ENCODE results near the gene CCNA1.

CCNA1 gene

GRCh38 chr13:36432106-36432544, at the start of gene CCNA1:
CCNA1 (plus strand) TSS chr13:36432495; CDS start chr13:36433057, 562 bp downstream.
- no peak for DNase-seq (ENCODE audit: low spot score)

GRCh38 chr13:36385489-36385888, 46.8 kb upstream of the CCNA1 start:
- DNase-seq (ENCODE audit: low spot score), result no peak

GRCh38 chr13:36395280-36395679, 37.0 kb upstream of the CCNA1 start:
- DNase-seq (ENCODE audit: low spot score), result peak; percentile 85

DNA sequence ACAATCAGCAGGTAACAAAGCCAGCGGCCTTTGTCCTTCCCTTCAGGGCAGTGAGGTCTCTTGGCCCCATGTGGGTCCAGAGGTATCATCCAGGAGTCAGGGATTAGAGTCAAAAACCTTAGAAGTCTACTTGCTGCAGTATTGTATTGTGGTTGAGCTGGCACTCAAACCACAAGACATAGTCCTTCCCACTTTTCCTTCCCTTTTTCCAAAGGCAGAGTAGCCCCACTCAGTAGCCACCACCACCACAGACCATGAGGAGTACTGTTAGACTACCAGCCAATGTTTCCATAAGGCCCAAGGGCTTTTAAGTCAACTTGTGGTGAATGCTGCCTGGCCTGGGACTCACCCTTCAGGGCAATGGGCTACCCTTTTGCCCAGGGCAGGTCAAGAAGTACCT, 27.1 kb upstream of the CCNA1 start:
- DNase-seq (ENCODE audit: low spot score), result no peak

- no peak for DNase-seq (ENCODE audit: low spot score)
Observed at GRCh38 chr13:36412736-36413135, 19.6 kb upstream of the CCNA1 start.

GRCh38 chr13:36413161-36413560, 19.1 kb upstream of the CCNA1 start:
- no peak for DNase-seq (ENCODE audit: low spot score)

GRCh38 chr13:36414461-36414860, 17.8 kb upstream of the CCNA1 start:
- no peak for DNase-seq (ENCODE audit: low spot score)

DNA sequence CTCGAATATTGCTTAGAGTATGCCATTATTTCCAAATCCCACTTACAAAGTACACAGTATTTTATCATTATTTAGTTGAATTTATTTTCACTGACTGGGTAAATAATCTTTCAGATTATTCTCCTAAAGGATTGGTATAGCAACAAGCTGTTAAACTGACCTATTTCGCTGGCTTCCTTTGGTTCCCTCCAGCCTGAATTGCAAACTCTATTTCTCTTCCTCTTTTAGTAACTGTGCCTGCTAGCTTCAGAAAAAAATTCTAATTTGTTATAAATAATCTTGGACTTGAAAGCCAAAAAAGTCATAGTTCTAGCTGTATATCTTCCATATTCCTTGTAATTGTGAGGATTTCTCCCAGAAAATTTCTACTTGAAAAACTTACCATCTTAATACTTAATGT, 15.0 kb upstream of the CCNA1 start:
- no peak for DNase-seq (ENCODE audit: low spot score)

DNA sequence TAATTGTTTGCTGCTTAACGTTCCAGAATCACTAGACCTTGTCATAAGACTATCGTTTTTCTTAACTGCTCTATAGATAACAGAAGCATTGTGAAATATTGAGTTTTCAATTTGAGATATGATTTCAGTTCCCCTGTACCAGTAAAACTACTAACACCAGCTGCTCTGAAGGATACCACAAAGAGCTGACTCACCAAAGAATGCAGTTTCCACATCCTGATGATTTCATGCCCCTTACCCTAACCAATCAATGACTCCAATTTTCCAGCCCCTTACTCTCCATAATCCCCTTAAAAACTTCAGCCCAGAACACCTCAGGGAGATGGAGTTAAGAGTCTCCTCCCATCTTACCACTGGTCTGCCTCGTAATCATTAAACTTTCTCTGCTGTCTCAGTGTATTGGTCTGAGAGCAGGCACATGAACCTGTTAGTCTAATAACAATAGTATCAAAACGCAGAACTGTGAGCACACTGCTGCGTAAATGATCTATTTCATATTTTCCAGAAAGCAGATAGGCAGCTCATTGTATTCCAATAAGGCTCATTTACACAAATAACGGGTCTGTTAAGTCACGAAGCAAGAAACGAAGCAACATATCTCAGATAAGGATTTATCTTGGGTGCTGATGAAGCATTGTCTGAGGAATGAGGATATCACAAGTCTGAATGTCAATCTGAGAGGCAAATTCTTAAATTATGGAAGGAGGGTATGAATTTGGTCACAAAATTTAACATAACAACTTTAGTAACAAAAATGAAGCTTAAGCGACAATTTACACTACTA, 14.1 kb upstream of the CCNA1 start:
- DNase-seq (ENCODE audit: low spot score), result peak; percentile 28

- peak; percentile 85 for DNase-seq (ENCODE audit: low spot score)
Observed at GRCh38 chr13:36420437-36420891, 11.8 kb upstream of the CCNA1 start.

- DNase-seq (ENCODE audit: low spot score), result no peak
Observed at GRCh38 chr13:36421447-36421846, 10.8 kb upstream of the CCNA1 start.

DNA sequence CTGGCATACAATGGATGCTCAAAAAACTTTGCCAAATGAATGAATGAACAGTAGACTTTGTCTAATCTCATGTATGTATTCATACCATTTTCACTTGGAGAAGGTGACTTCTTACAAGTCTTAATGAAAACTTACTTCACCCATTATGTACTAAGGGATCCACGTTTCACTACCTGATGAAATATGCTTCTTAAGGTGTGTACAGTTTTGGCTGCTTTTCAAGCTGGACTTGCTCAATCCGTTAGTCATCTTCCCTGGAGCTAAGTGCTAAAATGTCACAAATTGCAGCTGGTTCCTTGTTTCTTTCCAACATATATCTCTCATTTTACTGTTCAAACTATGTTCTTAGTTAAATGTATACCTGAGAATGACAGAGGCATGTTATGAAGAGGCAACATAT, 4.2 kb upstream of the CCNA1 start:
- no peak for DNase-seq (ENCODE audit: low spot score)

GRCh38 chr13:36430247-36431203, 1.8 kb upstream of the CCNA1 start:
- DNase-seq (ENCODE audit: low spot score), result no peak

GRCh38 chr13:36431204-36432105, 840 bp upstream of the CCNA1 start:
- DNase-seq (ENCODE audit: low spot score), result no peak

DNA sequence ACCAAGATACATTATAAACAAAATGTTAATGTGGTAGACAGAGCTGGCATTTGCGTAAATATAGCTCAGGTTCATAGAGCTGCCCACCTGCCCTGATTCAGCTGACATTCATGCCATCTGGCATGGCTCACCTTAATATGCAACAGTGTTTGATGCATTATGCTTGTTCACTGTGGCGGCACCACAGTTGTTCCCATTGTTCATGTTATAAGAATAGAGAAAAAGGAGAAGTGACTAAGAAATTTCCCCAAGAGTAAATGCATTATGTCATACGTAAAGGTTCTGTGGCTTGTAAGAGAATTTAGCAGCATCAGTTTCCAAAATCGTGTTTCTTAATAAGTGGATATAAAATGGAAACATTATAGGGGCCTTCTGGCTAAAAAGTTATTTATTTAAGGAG, 4.5 kb downstream of the CCNA1 start:
- DNase-seq (ENCODE audit: low spot score), result no peak

DNA sequence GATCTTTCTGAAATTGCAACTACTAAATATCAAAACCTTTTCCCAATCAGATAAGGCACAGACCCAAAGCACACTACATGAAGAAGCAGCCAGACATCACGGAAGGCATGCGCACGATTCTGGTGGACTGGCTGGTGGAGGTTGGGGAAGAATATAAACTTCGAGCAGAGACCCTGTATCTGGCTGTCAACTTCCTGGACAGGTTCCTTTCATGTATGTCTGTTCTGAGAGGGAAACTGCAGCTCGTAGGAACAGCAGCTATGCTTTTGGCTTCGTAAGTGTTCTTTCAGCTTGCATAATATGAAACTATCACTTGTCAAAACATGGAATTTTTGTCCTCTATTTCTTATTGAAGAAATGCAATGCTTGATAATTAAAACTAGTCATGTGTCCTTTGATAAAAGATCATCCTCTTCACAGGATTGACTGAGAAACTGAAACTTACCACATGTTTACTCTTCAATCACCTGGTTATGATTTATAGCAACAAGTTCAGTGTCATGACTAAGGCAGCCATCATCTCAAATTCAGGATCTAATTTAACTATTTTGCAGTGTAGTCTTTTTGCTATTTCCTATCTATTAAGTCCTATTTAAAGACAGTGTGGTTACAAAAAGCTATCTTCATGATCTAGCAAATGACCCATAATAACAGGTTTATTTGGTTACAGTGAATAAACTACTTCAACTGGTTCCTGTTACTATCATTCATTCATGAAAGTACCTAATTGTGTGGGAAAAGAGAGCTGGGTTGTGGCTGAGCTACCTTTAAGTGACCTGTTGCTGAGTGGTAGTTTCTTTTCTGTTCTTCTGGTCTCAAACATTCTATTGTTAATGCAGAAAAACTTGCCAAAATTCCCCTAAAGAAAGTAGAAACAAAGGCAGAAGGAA, 6.5 kb downstream of the CCNA1 start:
- no peak for DNase-seq (ENCODE audit: low spot score)

DNA sequence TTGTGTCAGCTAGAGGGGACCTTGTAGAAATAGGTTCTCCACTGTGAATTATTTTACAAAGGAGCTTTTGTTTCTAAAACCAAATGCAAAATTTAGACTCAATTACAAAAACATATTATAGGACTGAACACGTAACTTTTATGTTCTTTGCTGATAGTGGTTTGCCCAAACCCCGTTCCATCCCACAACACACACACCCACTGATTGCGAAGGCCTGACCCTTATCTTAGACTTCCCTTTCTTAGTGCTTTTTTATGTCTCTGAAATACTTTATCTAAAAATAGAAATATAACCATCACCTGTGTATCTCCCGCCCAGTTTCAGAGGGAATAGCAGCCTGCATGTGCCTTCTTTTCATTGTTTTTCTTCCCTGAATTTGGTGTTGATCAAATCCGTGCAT, 13.0 kb downstream of the CCNA1 start:
- DNase-seq (ENCODE audit: low spot score), result no peak

DNA sequence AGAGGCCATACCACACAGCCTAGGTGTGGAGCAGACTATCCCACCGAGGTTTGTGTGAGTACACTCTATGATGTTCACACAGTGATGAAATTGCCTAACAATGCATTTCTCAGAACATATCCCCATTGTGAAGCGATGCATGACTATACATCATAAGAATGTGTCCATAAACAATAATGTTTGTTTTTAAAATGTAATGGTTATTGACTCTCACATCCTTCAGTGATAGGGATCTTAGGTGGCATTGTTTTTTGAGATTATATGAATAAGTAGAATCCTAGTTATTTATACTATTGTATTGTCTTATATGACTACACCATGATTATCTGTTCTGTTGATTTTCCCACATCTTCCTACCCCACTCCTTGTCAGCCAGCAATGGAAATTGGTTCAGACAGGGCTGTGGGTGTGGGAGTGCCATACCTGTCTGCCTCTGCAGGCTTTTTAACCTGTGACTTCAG, 13.6 kb downstream of the CCNA1 start:
- DNase-seq (ENCODE audit: low spot score), result no peak

GRCh38 chr13:36447501-36447900, 15.2 kb downstream of the CCNA1 start:
- DNase-seq (ENCODE audit: low spot score), result no peak

- no peak for DNase-seq (ENCODE audit: low spot score)
Observed at GRCh38 chr13:36450534-36450933, 18.2 kb downstream of the CCNA1 start.

GRCh38 chr13:36453516-36453915, 21.2 kb downstream of the CCNA1 start:
- no peak for DNase-seq (ENCODE audit: low spot score)

All from GM03348 (cell line).